Chondrocyte (in vitro differentiated cells): ENCODE measurements around the gene GNAS. TPM values are rescaled to one million over a fixed set of nuclear protein-coding genes. Genes with fewer than 3 reads are reported as not detected.

Experiments used
- DNase-seq: peaks from one replicate; pipeline ENCODE4 v3.0.0; 2021; ENCODE audit warnings: mixed read lengths, low spot score
- H3K27ac Mint-ChIP-seq: one replicate; pipeline ENCODE4 v1.8.0; 2021; ENCODE audit warnings: mild to moderate bottlenecking, moderate library complexity, mixed read lengths; ENCODE audit not compliant: unreplicated experiment
- H3K27me3 Mint-ChIP-seq: 2 replicates; pipeline ENCODE4 v1.8.0; 2021; ENCODE audit warnings: low read depth, mixed read lengths
- H3K36me3 Mint-ChIP-seq: 2 replicates; pipeline ENCODE4 v1.8.0; 2021; ENCODE audit warnings: low read depth, mixed read lengths
- H3K4me1 Mint-ChIP-seq: 2 replicates; pipeline ENCODE4 v1.8.0; 2021; ENCODE audit warnings: low read depth, mild to moderate bottlenecking, mixed read lengths
- H3K4me3 Mint-ChIP-seq: one replicate; pipeline ENCODE4 v1.8.0; 2021; ENCODE audit warnings: mild to moderate bottlenecking, moderate library complexity, mixed read lengths; ENCODE audit not compliant: unreplicated experiment
- H3K9me3 Mint-ChIP-seq: 2 replicates; pipeline ENCODE4 v1.8.0; 2021; ENCODE audit warnings: low read depth, mixed read lengths
- CTCF ChIP-seq: fragments of 200-600 bp; sonication (generic); IDR thresholded peaks from 2 replicates; pipeline ENCODE4 v1.5.0; 2021; ENCODE audit warnings: antibody characterized with exemption, mild to moderate bottlenecking, moderate library complexity
- microRNA-seq: library from miRNA; unstranded; fragments of <30 nt; microRNA quantifications from one replicate; pipeline ENCODE4 v1.2.0, GENCODE V29; 2020; ENCODE audit warnings: borderline number of aligned reads
- total RNA-seq: library from RNA; stranded (reverse); gene quantifications from 3 replicates; pipeline ENCODE4 v1.2.1, GENCODE V29; 2021

The GNAS gene
- total RNA-seq, 1 donor from 2014 or later: 1,374 TPM

DNA sequence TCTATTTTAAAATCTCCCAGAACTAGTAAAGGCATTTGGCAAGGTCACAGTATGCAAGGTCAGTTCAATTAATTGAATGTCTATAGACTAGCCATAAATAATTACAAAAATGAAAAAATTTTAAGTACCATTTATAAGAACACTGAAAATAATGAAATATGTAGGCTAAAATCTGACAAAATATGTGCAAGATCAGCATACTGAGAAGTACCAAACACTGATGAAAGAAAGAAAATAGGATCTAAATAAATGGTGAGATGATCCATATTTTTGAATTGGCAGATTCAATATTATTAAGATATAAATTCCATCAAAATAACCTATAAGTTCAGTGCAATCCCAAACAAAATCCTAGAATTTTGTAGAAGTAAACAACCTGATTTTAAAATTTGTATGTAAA, 100.5 kb downstream of the GNAS start:
- H3K27me3 Mint-ChIP-seq: peaks cover 5% of the 10 kb centered on the region
- H3K9me3 Mint-ChIP-seq: peaks cover 10% of the 10 kb centered on the region
- H3K4me1 Mint-ChIP-seq: no peaks in the 10 kb centered on the region
- DNase-seq: no peak
- no peaks in the 10 kb centered on the region for H3K36me3 Mint-ChIP-seq
- H3K27ac Mint-ChIP-seq: no peak overlapping the region
- no peak overlapping the region for H3K4me3 Mint-ChIP-seq
- no peak for TF ChIP-seq CTCF

DNA sequence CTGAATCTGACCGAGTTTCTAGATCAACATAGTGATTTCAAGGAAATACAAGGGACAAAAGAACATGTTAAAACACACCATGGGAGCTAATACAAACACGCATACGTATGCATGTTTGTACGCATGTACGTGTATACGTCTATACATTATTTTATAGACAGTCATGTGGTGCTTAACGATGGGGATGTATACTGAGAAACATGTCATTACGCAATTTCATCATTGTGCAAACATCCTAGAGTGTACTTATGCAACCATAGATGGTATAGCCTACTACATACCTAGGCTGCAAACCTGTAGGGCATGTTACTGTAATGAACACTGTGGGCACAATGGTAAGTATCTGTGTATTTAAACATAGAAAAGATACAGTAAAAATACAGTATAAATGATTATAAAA, 103.6 kb downstream of the GNAS start:
- Mint-ChIP-seq H3K9me3 (peaks cover 10% of the 10 kb centered on the region), H3K4me3 (no peak overlapping the region), H3K27ac (no peak overlapping the region), H3K36me3 (no peaks in the 10 kb centered on the region), H3K4me1 (no peaks in the 10 kb centered on the region), H3K27me3 (peaks cover 7% of the 10 kb centered on the region)
- no peak for DNase-seq
- TF ChIP-seq CTCF: no peak

GRCh38 chr20:58959652-58960051, 107.1 kb downstream of the GNAS start:
- H3K27ac Mint-ChIP-seq: no peak overlapping the region
- peaks cover 12% of the 10 kb centered on the region for H3K27me3 Mint-ChIP-seq
- peaks cover 11% of the 10 kb centered on the region for H3K9me3 Mint-ChIP-seq
- no peaks in the 10 kb centered on the region for H3K36me3 Mint-ChIP-seq
- DNase-seq: no peak
- no peak overlapping the region for H3K4me3 Mint-ChIP-seq
- no peak for TF ChIP-seq CTCF
- H3K4me1 Mint-ChIP-seq: no peaks in the 10 kb centered on the region

Small RNA genes within 50 kb of the gene (microRNA-seq; reads per million reads assigned to microRNA genes)
- gene MIR298: not detected

Other genes with a start within 250 kb of the GNAS start
- 44.5 to 58.1 TPM (median 50.4 TPM) in 3 replicates for gene STX16, start 201.4 kb upstream of the GNAS start, total RNA-seq
- 10.2 to 32.8 TPM (median 31.3 TPM) in 3 replicates for gene NPEPL1, start 159.9 kb upstream of the GNAS start, total RNA-seq
- 1.1 to 2.7 TPM (median 1.7 TPM) in 3 replicates for gene GNAS-AS1, start 1.8 kb upstream of the GNAS start, total RNA-seq
- gene NELFCD, start 128.5 kb downstream of the GNAS start, total RNA-seq: 37.6 to 53.1 TPM (median 37.6 TPM) in 3 replicates
- 19.5 to 101 TPM (median 99.4 TPM) in 3 replicates for gene CTSZ, start 154.5 kb downstream of the GNAS start, total RNA-seq
- gene TUBB1, start 166.7 kb downstream of the GNAS start, total RNA-seq: 0.15 TPM in 1 of 3 replicates, not detected in the others
- 67.5 to 76.2 TPM (median 67.7 TPM) in 3 replicates for gene ATP5F1E, start 179.6 kb downstream of the GNAS start, total RNA-seq
- 38.0 to 44.4 TPM (median 41.1 TPM) in 3 replicates for gene PRELID3B, start 190.1 kb downstream of the GNAS start, total RNA-seq